Measurements from ENCODE around the gene NFAT5.

GRCh38 chr16:69607674-69608073, 41.9 kb downstream of the NFAT5 start:
- TF ChIP-seq CTCF (IDR thresholded peaks at IDR 0.05) (no peak), POLR2A (IDR thresholded peaks at IDR 0.05) (no peak), EP300 (IDR thresholded peaks at IDR 0.05) (no peak), POLR2AphosphoS5 (IDR thresholded peaks at IDR 0.05) (no peak)
